ENCODE measurements around the gene PABPN1L.

The PABPN1L gene

DNA sequence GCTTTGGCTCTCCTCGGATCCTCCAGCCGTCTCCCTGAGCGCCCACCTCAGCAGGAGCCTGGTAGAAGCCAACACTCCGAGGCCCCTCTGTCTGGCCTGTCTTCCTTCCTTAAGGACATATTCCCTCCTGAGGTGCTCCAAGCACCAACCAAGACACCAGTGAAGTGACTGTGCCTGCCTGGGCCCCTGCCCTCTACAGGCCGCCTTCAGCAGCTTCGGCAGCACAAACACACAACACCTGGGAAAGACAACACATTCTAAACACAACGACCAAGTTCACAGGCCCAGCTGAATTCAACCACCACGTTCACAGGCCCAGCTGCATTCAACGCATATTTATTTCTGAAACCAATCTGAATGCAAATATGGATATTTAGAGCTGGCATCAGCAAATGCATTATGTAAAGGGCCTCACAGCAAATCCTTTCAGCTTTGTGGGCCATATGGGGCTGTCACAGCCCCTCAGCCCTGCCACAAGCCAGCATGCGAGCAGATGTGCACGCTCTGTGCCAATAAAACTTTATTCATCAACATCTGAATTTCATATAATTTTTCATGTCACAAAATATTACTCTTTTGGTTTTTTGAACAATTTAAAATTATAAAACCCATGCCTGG, 21.9 kb downstream of the PABPN1L start:
- DNase-seq: no peak

DNA sequence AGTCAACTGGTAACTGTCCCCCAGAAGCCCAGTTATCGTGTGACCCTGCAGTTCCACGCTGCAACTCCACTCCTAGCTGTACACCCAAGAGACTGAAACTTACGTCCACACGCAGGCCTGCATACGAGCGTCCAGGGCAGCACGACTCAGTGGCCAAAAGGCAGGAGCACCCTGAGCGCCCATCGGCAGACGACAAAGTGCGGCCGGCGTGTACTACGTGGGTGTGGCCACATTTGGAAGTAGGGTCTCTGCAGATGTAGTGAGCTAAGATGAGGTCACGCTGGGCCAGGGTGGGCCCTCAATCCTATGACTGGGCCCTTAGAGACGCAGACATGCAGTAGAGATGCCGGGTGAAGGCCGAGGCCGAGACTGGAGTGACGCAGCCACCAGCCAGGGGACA, 23.2 kb downstream of the PABPN1L start:
- DNase-seq: no peak

DNA sequence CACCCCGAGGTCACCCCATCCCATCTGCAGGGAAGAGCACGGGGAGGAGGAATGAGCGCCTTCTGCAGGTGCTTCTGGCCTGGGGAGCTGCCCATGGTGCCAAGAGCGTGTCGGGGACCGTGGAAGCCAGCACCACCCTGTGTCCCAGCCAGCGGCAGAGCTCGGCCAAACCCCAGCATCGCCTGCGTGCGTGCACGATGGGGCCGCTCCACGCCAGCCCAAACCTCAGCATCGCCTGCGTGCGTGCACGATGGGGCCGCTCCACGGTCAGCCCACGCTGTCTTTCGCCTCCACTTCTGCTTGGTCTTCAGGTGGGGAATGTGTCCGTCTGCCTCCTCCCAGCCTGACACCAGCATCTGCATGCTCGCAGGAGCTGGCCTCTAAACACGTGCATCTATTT, 23.7 kb downstream of the PABPN1L start:
- DNase-seq: no peak

DNA sequence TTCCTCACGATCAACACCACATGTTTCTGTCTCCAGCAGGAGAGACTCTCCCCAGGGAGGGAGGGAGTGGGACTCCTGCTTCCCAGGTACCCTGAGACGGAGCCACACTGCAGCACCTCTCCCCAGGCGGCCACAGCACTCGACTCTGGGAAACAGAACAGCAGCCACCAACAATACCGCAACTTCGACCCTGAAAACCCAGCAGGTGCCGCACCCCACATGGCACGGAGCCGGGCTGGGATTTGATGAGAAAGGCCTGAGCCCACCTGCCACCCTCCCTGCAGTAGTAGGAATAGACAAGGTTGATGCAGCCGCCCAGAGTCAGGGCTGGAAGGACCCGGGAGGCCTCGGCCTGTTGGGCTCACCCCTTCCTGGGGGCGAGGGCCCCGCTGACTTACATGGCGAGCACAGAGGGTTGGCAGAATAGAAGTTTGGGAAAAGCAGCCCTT, 24.1 kb downstream of the PABPN1L start:
- no peak for DNase-seq

DNA sequence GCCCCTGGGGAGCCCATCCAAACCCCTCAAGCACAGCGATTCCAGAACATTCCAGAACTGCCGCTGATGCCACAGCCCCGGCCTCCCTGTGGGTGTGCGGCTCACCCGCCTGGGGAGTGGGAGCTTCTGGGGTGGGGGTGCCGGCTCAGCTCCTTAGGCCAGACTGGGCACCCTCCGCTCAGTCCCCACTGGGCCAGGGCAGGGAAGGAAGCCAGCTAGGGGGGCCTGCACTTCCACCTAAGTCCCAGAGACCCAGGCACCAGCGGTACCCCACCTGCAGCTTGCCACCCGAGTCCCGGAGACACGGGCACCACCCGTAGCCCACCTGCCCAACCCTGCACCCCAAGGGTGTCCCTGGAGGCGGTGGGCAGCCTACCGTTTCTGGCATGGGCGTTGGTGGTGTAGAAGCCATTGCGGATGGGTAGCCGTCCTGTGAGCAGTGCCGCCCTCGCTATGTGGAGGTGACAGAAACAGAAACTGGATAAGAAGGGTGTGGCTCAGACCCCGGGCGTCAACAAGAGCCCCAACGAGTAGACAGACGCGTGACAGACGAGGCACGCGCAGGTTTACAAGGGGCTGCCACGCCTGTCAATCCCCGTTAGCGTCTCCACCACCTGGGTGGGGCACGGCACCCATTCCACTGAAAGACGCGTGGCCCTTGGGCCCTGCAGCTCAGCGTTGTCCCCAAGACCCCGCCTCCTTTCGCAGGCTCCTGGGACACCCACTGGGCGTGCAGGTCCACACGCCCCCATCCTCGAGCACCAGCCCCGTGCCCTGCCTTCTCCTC, 24.7 kb downstream of the PABPN1L start:
- DNase-seq: no peak

DNA sequence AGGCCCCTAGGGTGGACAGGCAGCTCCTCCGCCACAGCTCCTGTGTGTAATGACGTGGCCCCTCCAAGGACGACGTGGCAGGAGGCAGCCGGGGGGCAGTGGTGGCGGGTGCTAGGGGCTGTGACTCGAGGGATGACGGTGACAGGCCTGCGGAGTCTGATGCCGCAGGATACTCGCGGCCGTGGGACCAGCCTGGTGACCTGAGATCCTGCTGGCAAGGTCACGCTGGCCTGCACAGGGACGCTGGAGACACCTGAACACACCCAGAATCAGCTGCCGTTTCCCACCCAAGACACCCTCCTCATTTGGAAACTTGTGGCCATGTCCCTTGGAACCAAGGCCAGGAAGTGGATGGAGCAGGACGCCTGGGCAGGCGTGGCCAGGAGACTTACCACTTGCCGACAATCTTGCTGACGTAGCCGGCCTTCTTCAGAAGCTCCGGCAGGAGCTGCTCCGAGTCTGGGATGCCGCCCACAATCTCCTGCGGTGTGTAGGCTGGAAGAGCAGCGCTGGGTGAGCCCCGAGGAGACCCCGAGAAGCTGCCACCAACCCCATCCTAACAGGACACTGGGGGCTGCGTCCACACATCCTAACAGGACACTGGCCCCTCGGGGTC, 25.8 kb downstream of the PABPN1L start:
- no peak for DNase-seq

DNA sequence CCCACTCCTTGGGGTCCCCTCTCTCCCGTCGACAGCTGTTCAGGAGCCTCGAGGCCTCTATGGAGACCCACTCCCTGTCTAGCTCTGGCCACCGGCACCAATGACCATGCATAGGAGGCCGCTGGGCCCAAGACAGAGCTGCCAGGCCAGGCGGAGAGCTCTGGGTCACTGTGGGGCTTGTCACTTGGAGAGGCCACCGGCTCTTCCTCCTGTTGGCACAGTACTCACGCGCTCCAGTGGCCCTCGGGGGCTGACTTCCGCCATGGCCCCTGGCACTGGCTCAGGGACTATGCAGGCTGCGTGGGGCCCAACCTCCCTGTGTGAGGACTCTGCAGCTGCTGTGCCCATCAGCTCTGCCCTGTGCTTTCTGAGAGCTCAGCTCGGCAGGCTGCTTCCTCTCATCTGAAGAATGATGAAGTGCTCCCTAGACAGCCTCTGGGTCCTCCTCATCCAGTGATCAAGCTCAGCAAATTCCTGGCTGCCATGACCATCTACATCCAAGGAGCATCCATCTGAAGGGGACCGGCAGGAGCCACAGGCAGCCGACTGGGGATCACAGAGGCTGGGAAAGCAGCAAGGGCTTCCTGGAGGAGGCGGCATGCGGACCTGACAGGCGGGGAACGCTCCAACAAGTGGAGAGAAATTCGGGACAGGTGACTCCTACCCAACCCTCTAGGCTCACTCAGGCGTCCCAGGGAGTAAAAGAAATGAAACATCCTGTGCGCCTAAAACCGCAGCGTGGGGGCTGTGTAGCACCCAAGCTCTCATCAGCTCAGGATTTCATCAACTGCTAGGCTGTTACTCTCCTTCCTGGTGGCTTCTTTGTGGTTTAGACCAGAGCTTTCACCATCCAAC, 26.5 kb downstream of the PABPN1L start:
- DNase-seq: no peak

DNA sequence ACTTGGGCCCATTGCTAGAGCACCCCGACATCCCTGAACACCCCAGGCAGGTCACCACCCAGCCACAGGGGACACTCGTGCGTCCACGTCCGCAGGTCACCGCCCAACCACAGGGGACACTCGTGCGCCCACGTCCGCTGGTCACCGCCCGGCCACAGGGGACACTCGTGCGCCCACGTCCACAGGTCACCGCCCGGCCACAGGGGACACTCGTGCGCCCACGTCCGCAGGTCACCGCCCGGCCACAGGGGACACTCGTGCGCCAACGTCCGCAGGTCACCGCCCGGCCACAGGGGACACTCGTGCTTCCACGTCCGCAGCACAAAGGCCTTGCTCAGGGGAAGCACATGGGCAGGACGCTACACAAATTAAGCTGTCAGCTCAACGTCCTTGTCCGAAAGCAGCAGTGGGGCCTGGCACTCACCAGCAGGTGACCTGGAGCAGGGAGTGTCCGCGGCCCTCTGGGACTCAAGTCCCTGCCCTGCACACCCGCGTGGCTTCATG, 27.4 kb downstream of the PABPN1L start:
- DNase-seq: no peak

DNA sequence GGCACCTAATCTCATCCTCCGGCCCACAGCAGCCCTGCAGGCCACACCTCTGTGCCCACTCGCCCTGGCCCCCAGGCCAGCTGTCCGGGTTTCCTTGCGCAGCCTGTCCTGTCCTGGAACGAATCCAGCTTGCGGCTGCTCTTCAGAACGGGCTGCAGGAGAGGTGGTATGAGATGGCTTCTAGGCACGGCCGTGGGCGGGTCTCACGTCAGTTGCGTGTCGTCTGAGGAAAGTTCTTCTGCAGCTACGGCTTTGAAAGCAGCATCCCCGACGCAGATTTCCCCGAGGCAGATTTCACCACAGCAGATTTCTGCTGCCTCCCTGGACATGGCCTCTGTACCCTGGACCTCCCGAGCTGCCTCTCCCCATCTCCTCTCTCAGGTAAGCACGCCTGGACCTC, 27.9 kb downstream of the PABPN1L start:
- DNase-seq: no peak

DNA sequence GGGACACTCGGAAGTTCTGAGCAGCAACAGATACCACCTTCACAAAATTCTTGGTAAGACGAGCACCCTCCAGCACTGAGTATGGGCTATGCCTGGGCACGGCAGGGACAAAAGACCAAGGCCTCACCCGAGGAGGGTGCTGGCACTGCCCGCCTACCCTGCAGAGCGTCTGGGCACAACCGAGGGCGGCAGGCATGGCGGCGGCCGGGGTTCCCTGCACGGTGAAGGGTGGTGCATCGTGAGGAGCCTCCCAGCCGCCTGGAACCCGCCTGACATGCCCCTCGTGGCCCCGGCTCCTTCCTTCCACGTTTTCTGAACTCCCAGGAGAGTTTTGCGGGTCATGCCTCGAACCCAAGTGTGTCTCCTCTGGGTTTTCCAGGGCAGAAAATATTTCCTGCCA, 28.7 kb downstream of the PABPN1L start:
- DNase-seq: no peak

DNA sequence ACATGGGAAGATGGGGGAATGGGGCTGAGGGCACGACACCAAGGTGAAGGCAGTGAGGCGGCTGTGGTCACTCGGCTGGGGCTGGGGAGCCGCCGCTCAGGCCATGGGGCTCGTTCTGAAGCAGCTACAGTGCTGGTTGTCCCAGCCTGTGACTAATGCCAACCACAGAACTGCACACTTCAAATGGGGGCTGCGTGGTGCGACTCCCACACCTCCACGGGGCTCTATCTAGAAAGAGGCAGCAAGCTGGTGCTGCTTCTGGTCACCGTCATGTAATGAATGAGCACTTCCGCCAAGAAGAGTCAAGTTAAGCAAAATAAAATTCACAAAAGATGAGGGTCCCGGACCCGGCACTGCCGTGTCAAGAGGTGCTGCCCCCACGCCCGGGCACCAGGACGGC, 29.7 kb downstream of the PABPN1L start:
- DNase-seq: no peak

DNA sequence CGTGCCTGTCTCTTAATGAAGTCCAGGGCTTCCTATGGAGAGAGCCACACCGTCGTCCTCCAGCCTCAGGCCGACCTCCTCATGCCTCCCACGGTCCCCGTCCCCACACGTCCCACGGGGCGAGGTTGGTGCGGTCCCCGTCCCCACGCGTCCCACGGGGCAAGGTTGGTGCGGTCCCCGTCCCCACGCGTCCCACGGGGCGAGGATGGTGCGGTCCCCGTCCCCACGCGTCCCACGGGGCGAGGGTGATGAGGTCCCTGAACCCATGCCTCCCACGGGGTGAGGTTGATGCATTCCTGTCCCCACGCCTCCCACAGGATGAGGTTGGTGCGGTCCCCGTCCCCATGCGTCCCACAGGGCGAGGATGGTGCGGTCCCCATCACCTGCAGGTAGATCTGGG, 30.6 kb downstream of the PABPN1L start:
- DNase-seq: no peak

DNA sequence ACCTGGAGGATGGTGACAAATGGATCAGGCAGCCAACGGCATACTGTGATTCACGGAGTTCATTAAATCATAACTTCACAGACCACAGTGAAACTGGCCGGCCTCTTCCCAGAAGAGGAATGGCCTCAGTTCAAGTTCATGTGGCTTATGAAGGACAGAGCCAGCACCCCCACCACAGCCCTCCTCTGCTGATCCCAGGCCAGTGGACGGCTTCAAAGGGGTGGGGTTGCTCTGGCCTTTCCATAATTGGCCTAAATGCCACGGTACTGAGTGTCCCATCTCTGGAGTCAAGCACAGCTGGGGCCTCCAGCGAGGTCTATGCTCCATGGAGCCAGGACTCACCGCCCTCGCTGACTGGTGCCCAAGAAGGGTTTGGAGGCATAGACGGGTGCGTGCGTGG, 31.1 kb downstream of the PABPN1L start:
- DNase-seq: no peak

DNA sequence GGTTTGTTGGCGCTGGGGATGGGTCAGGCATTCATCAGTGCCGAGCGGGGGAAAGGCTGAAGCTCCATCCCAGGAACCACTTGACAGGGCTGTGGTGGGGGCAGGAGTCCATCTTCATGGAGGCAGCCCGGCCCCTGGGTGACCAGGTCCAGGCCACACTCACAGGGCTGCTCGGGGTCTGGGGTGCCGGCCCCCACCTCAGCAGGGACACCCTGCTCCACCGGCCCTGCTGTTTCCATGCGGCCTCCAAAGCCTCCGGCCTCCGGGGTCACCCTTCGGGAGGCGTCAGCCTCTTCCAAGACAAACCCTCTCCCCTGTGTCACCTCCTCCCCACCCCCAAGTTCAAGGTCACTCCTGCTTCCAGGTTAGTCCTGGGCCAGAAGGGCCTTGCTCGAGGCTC, 31.8 kb downstream of the PABPN1L start:
- no peak for DNase-seq

DNA sequence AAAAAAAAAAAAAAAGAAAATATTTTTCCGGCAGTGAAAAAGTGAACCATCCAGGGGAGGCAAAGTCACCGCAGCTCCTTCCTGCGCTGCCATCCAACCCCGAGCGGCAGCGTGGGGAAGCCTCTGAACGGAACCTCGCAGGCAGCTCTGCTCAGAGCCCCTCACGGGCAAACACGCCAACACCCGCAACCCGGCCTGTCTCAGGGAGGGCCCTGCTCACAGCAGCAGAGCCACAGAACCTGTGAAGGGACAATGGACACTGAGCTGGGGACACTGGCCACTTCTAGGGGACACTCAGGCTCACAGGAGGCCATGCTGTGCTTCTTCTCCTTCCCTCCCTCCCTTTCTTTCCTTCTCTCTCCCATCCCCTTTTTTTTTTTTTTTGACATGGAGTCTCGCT, 33.4 kb downstream of the PABPN1L start:
- no peak for DNase-seq

DNA sequence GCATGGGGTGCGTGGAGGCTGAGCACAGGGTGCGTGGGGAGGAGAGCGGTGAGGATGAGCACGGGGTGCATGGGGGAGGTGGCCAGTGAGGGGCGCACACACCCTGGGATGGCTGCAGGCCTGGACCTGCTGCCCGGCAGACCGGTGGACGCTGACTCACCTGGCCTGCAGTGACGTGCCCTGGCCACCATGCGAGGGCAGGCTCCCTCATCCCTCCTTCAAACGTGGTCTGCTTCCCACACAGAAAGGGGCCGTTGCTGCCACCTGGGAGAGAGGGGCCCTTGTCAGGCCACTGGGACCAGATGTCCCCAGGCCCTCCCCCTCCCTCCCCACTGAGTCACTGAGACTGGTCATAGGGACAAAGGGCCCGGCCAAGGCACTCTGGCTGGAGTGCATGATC, 34.6 kb downstream of the PABPN1L start:
- no peak for DNase-seq

DNA sequence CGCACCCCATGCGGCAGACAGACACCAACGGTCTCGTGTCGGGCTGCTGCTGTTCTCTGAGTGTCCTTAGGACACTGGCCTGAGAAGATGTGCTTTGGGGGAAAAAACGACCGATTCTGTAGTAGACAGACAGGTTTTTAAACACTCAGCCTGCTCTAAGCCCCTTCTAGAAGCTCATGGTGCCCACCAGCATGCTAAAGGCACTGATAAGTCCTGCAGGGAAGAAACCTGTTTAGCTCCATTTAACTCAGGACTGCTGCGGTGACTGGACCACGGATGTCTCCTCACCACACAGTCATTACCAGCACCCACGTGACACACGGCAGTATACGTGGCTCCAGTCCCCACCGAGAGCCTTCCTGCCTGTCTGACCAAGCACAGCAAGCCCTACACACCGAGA, 35.7 kb downstream of the PABPN1L start:
- no peak for DNase-seq

DNA sequence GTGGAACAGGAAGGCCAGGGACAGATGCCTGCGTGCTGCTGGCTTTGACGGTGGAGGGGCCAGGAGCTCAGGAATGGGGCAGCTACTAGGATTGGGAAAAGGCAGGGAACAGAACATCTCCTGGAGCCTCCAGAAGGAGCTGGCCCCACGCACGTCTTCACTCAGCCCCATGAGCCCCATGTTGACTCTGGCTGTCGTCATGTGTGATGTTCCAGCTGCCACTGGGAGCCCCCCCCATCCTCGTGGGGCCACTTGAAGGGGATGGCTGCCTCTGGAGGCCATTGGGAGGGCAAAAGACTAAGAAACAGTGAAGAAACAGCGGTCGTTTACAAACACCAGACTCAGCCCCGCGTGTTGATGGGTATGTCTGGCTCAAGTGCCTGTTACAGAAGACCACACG, 36.2 kb downstream of the PABPN1L start:
- DNase-seq: no peak

DNA sequence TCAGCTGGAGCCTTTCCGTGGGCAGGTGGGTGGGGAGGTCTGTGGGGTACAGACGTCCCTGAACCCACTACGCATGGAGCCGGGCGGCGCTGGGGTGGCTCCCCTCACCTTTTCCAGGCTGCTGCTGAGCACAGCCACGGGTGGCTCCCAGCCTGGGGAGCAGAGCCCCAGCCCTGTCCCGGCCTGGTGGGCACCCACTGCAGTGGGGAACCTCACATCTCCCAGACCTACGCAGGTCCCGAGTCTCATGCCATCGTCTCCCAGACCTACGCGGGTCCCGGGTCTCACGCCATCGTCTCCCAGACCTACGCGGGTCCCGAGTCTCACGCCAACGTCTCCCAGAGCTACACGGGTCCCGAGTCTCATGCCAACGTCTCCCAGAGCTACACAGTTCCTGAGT, 37.7 kb downstream of the PABPN1L start:
- DNase-seq: no peak

DNA sequence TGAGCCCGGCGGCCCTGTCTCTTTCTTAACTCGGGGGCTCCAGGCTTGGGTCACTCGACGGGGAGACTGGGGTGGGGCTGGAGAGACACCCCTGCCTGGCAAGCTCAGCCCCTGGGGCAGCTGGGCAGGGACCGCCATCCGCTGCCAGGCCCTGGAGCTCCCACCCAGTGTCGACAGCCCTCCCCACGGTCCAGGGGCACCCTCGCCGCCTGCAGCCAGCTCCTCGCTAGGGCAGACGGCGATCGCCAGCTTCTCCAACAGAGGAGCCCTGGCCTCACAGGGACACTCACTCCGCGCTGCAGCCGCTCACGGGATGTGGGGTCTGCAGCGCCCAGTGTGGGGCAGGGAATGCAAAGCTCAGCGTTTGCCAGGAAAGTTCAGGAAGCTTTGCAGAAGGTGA, 38.7 kb downstream of the PABPN1L start:
- DNase-seq: no peak

DNA sequence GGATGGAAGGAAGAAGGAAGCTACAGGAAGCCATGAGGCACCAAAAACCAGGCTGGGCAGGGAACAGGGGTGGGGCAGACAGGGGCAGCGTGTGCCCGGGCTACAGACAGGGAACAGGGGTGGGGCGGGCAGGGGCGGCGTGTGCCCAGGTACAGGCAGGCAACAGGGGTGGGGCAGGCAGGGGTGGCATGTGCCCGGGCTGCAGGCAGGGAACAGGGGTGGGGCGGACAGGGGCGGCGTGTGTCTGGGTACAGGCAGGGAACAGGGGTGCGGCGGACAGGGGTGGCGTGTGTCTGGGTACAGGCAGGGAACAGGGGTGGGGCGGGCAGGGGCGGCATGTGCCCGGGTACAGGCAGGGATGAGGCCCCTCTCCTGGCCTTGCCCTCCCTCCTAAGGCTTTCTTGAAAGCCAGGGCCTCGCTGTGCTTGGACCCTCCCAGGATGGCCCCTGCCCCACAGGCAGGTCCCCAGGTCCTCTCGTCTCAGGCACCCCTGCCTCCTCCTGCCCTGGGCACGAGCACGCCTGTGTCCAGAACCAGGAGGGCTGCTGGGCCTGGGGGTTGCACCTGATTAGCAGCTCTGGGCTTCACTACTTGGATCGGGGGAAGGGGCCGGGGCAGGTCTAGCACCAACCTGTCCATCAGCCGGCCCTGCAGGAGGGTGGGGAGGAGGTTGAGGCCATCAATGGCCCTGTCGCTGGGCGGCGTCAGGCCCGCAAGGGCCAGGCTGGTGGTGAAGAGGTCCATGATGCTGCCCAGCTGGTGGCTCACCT, 40.2 kb downstream of the PABPN1L start:
- DNase-seq: no peak

DNA sequence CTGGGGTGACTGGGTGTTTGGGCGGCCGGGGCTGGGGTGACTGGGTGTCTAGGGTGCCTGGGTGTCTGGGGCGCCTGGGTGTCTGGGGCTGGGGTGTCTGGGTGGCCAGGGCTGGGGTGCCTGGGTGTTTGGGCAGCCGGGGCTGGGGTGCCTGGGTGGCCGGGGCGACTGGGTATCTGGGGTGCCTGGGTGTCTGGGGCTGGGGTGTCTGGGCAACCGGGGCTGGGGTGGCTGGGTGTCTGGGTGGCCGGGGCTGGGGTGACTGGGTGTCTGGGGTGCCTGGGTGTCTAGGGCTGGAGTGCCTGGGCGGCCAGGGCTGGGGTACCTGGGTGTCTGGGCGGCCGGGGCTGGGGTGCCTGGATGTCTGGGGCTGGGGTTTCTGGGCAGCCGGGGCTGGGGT, 41.3 kb downstream of the PABPN1L start:
- no peak for DNase-seq
